ENCODE results near the gene RECQL5.
A peak's percentile ranks its signal among the peaks of the same experiment; 100 is the strongest.
"Not testable (repeated sequence)": the region's sequence is repeated elsewhere in the genome, so short reads cannot be mapped to it uniquely, and the experiment has no call there.

Gene RECQL5

GRCh38 chr17:75654176-75654575 lies 12.8 kb downstream of the RECQL5 start:
- no peak for DNase-seq
- in situ Hi-C loops (cut with MboI; ENCODE audit: low pct_unique_long_range_greater_than_20kb, low sequenced_read_pairs) = no loop called here

- DNase-seq = peak; percentile 64
- in situ Hi-C loops (cut with MboI; ENCODE audit: low pct_unique_long_range_greater_than_20kb, low sequenced_read_pairs) = no loop called here
Measured at GRCh38 chr17:75652934-75653549, 13.9 kb downstream of the RECQL5 start.

- no peak for DNase-seq
- in situ Hi-C loops (cut with MboI; ENCODE audit: low pct_unique_long_range_greater_than_20kb, low sequenced_read_pairs) = no loop called here
Measured at GRCh38 chr17:75652341-75652740, 14.6 kb downstream of the RECQL5 start.

GRCh38 chr17:75650874-75651273 lies 16.1 kb downstream of the RECQL5 start:
- in situ Hi-C loops (cut with MboI; ENCODE audit: low pct_unique_long_range_greater_than_20kb, low sequenced_read_pairs) = no loop called here

GRCh38 chr17:75649687-75650086 lies 17.3 kb downstream of the RECQL5 start:
- DNase-seq = no peak
- in situ Hi-C loops (cut with MboI; ENCODE audit: low pct_unique_long_range_greater_than_20kb, low sequenced_read_pairs) = no loop called here

More at GRCh38 chr17:75650874-75651273, 16.1 kb downstream of the RECQL5 start:
- no peak for DNase-seq

GRCh38 chr17:75647921-75648320 lies 19.0 kb downstream of the RECQL5 start:
- in situ Hi-C loops (cut with MboI; ENCODE audit: low pct_unique_long_range_greater_than_20kb, low sequenced_read_pairs) = no loop called here
- no peak for DNase-seq

- no peak for DNase-seq
- in situ Hi-C loops (cut with MboI; ENCODE audit: low pct_unique_long_range_greater_than_20kb, low sequenced_read_pairs) = no loop called here
Measured at GRCh38 chr17:75647061-75647460, 19.9 kb downstream of the RECQL5 start.

- in situ Hi-C loops (cut with MboI; ENCODE audit: low pct_unique_long_range_greater_than_20kb, low sequenced_read_pairs) = no loop called here
- no peak for DNase-seq
Measured at GRCh38 chr17:75646638-75646992, 20.3 kb downstream of the RECQL5 start.

- DNase-seq = peak; percentile 59
- in situ Hi-C loops (cut with MboI; ENCODE audit: low pct_unique_long_range_greater_than_20kb, low sequenced_read_pairs) = no loop called here
Measured at GRCh38 chr17:75645889-75646637, 20.9 kb downstream of the RECQL5 start.

- in situ Hi-C loops (cut with MboI; ENCODE audit: low pct_unique_long_range_greater_than_20kb, low sequenced_read_pairs) = no loop called here
- DNase-seq = no peak
Measured at GRCh38 chr17:75645501-75645888, 21.5 kb downstream of the RECQL5 start.

GRCh38 chr17:75643643-75644017 lies 23.3 kb downstream of the RECQL5 start:
- DNase-seq = no peak
- in situ Hi-C loops (cut with MboI; ENCODE audit: low pct_unique_long_range_greater_than_20kb, low sequenced_read_pairs) = no loop called here

- in situ Hi-C loops (cut with MboI; ENCODE audit: low pct_unique_long_range_greater_than_20kb, low sequenced_read_pairs) = no loop called here
- no peak for DNase-seq
Measured at GRCh38 chr17:75642784-75643642, 23.9 kb downstream of the RECQL5 start.

- in situ Hi-C loops (cut with MboI; ENCODE audit: low pct_unique_long_range_greater_than_20kb, low sequenced_read_pairs) = no loop called here
- DNase-seq = no peak
Measured at GRCh38 chr17:75642182-75642783, 24.7 kb downstream of the RECQL5 start.

- in situ Hi-C loops (cut with MboI; ENCODE audit: low pct_unique_long_range_greater_than_20kb, low sequenced_read_pairs) = no loop called here
- no peak for DNase-seq
Measured at GRCh38 chr17:75641343-75641742, 25.6 kb downstream of the RECQL5 start.

- no peak for DNase-seq
- in situ Hi-C loops (cut with MboI; ENCODE audit: low pct_unique_long_range_greater_than_20kb, low sequenced_read_pairs) = no loop called here
Measured at GRCh38 chr17:75640556-75641119, 26.3 kb downstream of the RECQL5 start.

- in situ Hi-C loops (cut with MboI; ENCODE audit: low pct_unique_long_range_greater_than_20kb, low sequenced_read_pairs) = no loop called here
- no peak for DNase-seq
Measured at GRCh38 chr17:75639771-75640555, 27.0 kb downstream of the RECQL5 start.

- DNase-seq = no peak
- in situ Hi-C loops (cut with MboI; ENCODE audit: low pct_unique_long_range_greater_than_20kb, low sequenced_read_pairs) = no loop called here
Measured at GRCh38 chr17:75639327-75639726, 27.6 kb downstream of the RECQL5 start.

- no peak for DNase-seq
- in situ Hi-C loops (cut with MboI; ENCODE audit: low pct_unique_long_range_greater_than_20kb, low sequenced_read_pairs) = no loop called here
Measured at GRCh38 chr17:75638893-75639292, 28.1 kb downstream of the RECQL5 start.

GRCh38 chr17:75638039-75638438 lies 28.9 kb downstream of the RECQL5 start:
- in situ Hi-C loops (cut with MboI; ENCODE audit: low pct_unique_long_range_greater_than_20kb, low sequenced_read_pairs); DNase-seq: not testable (repeated sequence)

All from KBM-7 (cell line).